SU-DHL-6 (cell line): Measurements from ENCODE around the gene SHISAL1.
"Not testable (repeated sequence)": the region's sequence is repeated elsewhere in the genome, so short reads cannot be mapped to it uniquely, and the experiment has no call there.

Source experiments
- H2AFZ ChIP-seq: fragments of 200-600 bp; sonication (generic); 2 replicates; pipeline ENCODE4 v1.6.1; 2014; ENCODE audit warnings: low read depth, mild to moderate bottlenecking, moderate library complexity, mixed read lengths, antibody characterized with exemption, low read length; ENCODE audit not compliant: severe bottlenecking
- H3F3A ChIP-seq: fragments of 200-600 bp; shearing (Covaris generic); 2 replicates; pipeline ENCODE4 v1.6.0; 2016; ENCODE audit warnings: antibody characterized with exemption, mild to moderate bottlenecking; ENCODE audit not compliant: insufficient read depth
- H3K27ac ChIP-seq: fragments of 200-600 bp; sonication (generic); 2 replicates; pipeline ENCODE4 v1.5.1; 2016; ENCODE audit warnings: low read depth, mild to moderate bottlenecking, low read length, moderate library complexity, mixed read lengths
- H3K27me3 ChIP-seq: fragments of 200-600 bp; sonication (generic), shearing (Covaris generic); 2 replicates; pipeline ENCODE4 v1.6.0; 2014; ENCODE audit warnings: mild to moderate bottlenecking, low read length
- H3K36me3 ChIP-seq: fragments of 200-600 bp; sonication (generic); 2 replicates; pipeline ENCODE4 v1.6.1; 2014; ENCODE audit warnings: mild to moderate bottlenecking, low read length, mixed read lengths
- H3K4me2 ChIP-seq: fragments of 300-600, 200-600 bp; shearing (Covaris generic), sonication (generic); 2 replicates; pipeline ENCODE4 v1.6.0; 2014; ENCODE audit warnings: low read length, low read depth, mild to moderate bottlenecking; ENCODE audit not compliant: poor library complexity, severe bottlenecking
- H3K4me3 ChIP-seq: fragments of 200-600 bp; sonication (generic); 2 replicates; pipeline ENCODE4 v1.5.1; 2014; ENCODE audit warnings: antibody characterized with exemption, low read length, mild to moderate bottlenecking, mixed read lengths; ENCODE audit not compliant: insufficient read depth, poor library complexity, severe bottlenecking
- H3K79me2 ChIP-seq: fragments of 200-600 bp; sonication (generic); 2 replicates; pipeline ENCODE4 v1.6.1; 2014; ENCODE audit warnings: mild to moderate bottlenecking, low read length, moderate library complexity; ENCODE audit not compliant: insufficient read depth
- H3K9ac ChIP-seq: fragments of 200-600 bp; sonication (generic); 2 replicates; pipeline ENCODE4 v1.7.0; 2014; ENCODE audit warnings: mild to moderate bottlenecking, low read length
- H3K9me2 ChIP-seq: fragments of 200-600 bp; sonication (generic); replicated peaks from 2 replicates; pipeline ENCODE4 v1.6.1; 2014; ENCODE audit warnings: low read length; ENCODE audit not compliant: insufficient read depth
- H3K9me3 ChIP-seq: fragments of 200-600 bp; sonication (generic); 2 replicates; pipeline ENCODE4 v1.6.1; 2014; ENCODE audit warnings: low read length, mixed read lengths; ENCODE audit not compliant: insufficient read depth
- H4K20me1 ChIP-seq: fragments of 200-600 bp; sonication (generic); 2 replicates; pipeline ENCODE4 v1.6.1; 2014; ENCODE audit warnings: low read depth, mild to moderate bottlenecking, antibody characterized with exemption, low read length, moderate library complexity, mixed read lengths
- EZH2phosphoT487 ChIP-seq: fragments of 200-600 bp; sonication (generic), shearing (Covaris generic); conservative IDR thresholded peaks from 2 replicates; pipeline ENCODE4 v1.6.1; 2018; ENCODE audit warnings: mild to moderate bottlenecking, antibody characterized with exemption, low read length, moderate library complexity, mixed read lengths
- TF ChIP-seq, protein P1 (sequence below): fragments of 200-600 bp; sonication (generic); IDR thresholded peaks from one replicate; pipeline ENCODE4 v1.5.1; 2017; ENCODE audit warnings: antibody characterized with exemption, mild to moderate bottlenecking, low read length, moderate library complexity; ENCODE audit not compliant: insufficient read depth, poor library complexity, severe bottlenecking

The SHISAL1 gene

DNA sequence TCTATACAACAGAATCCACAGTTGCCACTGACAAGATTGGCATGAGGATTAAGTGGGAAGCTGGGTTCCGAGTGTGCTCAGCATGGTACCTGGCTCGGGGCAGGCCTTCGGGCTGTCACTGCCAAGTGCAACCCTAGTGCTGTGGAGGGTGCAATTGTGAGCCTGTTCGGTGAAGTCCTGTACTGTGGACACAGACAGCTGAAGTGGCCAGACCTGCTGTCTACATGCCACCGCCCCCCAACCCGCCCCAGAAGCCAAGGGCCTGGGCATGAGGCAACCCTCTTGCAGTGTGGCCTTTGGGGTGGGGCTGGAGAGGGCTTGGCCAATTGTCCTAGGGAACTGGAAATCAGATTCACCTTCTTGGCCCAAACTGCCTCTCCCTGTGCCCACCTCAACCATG, 15.6 kb upstream of the SHISAL1 start:
- H3K4me3 ChIP-seq = no peak overlapping the region
- no peaks in the 10 kb centered on the region for H3K9me3 ChIP-seq
- no peak for TF ChIP-seq EZH2phosphoT487
- TF ChIP-seq, protein P1, sequence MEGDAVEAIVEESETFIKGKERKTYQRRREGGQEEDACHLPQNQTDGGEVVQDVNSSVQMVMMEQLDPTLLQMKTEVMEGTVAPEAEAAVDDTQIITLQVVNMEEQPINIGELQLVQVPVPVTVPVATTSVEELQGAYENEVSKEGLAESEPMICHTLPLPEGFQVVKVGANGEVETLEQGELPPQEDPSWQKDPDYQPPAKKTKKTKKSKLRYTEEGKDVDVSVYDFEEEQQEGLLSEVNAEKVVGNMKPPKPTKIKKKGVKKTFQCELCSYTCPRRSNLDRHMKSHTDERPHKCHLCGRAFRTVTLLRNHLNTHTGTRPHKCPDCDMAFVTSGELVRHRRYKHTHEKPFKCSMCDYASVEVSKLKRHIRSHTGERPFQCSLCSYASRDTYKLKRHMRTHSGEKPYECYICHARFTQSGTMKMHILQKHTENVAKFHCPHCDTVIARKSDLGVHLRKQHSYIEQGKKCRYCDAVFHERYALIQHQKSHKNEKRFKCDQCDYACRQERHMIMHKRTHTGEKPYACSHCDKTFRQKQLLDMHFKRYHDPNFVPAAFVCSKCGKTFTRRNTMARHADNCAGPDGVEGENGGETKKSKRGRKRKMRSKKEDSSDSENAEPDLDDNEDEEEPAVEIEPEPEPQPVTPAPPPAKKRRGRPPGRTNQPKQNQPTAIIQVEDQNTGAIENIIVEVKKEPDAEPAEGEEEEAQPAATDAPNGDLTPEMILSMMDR = no peak
- no peaks in the 10 kb centered on the region for H3K36me3 ChIP-seq
- no peaks in the 10 kb centered on the region for H3F3A ChIP-seq
- H3K4me2 ChIP-seq = no peak overlapping the region
- H3K79me2 ChIP-seq = no peaks in the 10 kb centered on the region
- H3K27ac ChIP-seq = no peak overlapping the region
- no peak overlapping the region for H2AFZ ChIP-seq
- H4K20me1 ChIP-seq = no peaks in the 10 kb centered on the region
- no peaks in the 10 kb centered on the region for H3K27me3 ChIP-seq
- no peaks in the 10 kb centered on the region for H3K9me2 ChIP-seq
- H3K9ac ChIP-seq = no peak overlapping the region

DNA sequence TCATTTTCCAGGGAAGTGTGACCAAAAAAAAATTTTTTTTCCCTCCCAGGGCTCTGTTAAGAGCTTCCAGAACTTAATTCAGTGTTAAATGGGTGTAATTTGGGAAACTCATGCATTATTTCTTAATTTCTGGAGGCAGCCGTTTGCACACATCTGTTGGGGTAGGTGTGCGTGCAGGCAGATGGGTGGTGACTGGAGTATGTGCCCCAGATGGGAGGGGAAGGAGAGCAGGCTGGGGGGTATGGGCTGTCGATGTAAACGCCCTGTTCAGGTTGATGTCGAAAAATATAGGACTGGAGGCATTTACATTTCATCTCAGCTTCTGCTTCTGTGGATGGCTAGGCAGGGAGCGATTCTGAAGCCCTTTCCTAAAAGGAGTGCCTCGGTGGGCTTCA, 13.7 kb upstream of the SHISAL1 start:
- Histone ChIP-seq H3K4me3 (no peak overlapping the region), H3F3A (no peaks in the 10 kb centered on the region)

DNA sequence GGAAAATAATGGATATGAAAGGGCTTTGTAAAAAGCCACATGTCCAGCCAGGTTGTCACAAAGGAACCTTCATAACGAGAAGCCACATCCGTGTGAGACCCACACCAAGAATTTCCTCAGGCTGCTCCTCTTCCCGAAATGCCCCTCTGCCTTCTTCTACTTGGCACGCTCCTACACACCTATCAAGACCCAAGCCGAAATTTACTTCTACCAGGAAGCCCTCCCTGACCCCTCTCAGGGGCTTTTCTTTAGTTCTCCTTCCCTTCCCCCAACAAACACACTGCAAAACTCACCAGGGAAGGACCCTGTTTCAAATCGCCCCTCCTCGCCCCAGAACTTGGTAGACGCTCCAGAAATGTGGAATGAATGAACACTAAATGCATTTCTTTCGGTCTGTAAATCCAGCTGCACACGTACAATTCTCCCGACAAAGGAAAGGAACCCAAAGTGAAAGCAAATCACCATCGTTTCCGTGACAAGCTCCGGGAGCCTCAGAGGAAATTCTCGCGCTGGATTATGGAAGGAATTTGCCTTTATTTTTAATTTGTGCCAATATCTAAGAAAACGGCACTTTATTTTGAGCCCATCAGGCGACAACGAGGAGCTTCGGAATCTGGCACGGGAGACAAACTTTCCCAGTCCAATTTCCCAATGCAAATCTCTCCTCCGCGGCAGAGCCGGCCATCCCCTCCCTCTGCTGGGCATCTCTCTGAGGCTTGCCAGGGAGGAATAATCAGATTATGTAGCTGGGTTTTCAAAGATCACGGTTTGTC, 13.2 kb upstream of the SHISAL1 start:
- no peaks in the 10 kb centered on the region for H3K79me2 ChIP-seq
- H2AFZ ChIP-seq = no peak overlapping the region
- no peaks in the 10 kb centered on the region for H3K9me2 ChIP-seq
- H4K20me1 ChIP-seq = no peaks in the 10 kb centered on the region
- no peaks in the 10 kb centered on the region for H3F3A ChIP-seq
- H3K36me3 ChIP-seq = no peaks in the 10 kb centered on the region
- H3K4me2 ChIP-seq = no peak overlapping the region
- H3K27ac ChIP-seq = no peak overlapping the region
- TF ChIP-seq EZH2phosphoT487 = no peak
- TF ChIP-seq, protein P1 = no peak
- H3K4me3 ChIP-seq = no peak overlapping the region
- no peak overlapping the region for H3K9ac ChIP-seq
- H3K9me3 ChIP-seq = no peaks in the 10 kb centered on the region
- no peaks in the 10 kb centered on the region for H3K27me3 ChIP-seq

More for the DNA sequence above, 13.7 kb upstream of the SHISAL1 start:
- no peaks in the 10 kb centered on the region for H3K27me3 ChIP-seq
- no peak overlapping the region for H3K4me2 ChIP-seq
- H2AFZ ChIP-seq = no peak overlapping the region
- TF ChIP-seq, protein P1 = no peak
- no peak for TF ChIP-seq EZH2phosphoT487
- no peaks in the 10 kb centered on the region for H4K20me1 ChIP-seq
- no peak overlapping the region for H3K9ac ChIP-seq
- H3K9me3 ChIP-seq = no peaks in the 10 kb centered on the region
- H3K27ac ChIP-seq = no peak overlapping the region
- no peaks in the 10 kb centered on the region for H3K9me2 ChIP-seq
- no peaks in the 10 kb centered on the region for H3K36me3 ChIP-seq
- no peaks in the 10 kb centered on the region for H3K79me2 ChIP-seq

DNA sequence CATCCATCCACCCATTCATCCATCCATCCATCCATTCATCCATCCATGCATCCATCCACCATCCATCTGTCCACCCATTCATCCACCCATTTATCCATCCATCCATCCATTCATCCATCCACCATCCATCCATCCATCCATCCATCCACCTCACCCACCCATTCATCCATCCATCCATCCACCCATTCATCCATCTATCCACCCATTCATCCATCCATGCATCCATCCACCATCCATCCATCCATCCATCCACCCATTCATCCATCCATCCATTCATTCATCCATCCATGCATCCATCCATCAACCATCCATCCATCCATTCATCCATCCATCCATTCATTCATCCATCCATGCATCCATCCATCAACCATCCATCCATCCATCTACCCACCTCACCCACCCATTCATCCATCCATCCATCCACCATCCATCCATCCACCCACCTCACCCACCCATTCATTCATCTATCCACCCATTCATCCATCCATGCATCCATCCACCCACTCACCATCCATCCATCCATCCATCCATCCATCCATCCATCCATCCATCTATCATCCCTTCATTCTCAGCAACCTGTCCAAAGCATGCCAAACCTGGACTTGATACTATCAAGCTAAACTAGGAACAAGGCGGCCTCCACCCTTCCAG, 10.5 kb upstream of the SHISAL1 start:
- not testable (repeated sequence) for H4K20me1 ChIP-seq, H3K79me2 ChIP-seq, H3K9me2 ChIP-seq, H3K9me3 ChIP-seq, H2AFZ ChIP-seq, H3F3A ChIP-seq, H3K4me2 ChIP-seq, H3K9ac ChIP-seq, H3K36me3 ChIP-seq, H3K27ac ChIP-seq, H3K4me3 ChIP-seq, H3K27me3 ChIP-seq
